DOHH2 (cell line): ENCODE results near the gene ELF5.

Experiments
- H3F3A ChIP-seq: fragments of 200-600 bp; sonication (generic), shearing (Covaris generic); 2 replicates; pipeline ENCODE4 v1.6.0; 2016; ENCODE audit warnings: antibody characterized with exemption, mild to moderate bottlenecking; ENCODE audit not compliant: control insufficient read depth, insufficient read depth
- H3K27ac ChIP-seq: fragments of 200-600 bp; sonication (generic); 2 replicates; pipeline ENCODE4 v1.5.1; 2014; ENCODE audit warnings: low read depth, mild to moderate bottlenecking, low read length, moderate library complexity
- H3K27me3 ChIP-seq: fragments of 200-600 bp; sonication (generic); 2 replicates; pipeline ENCODE4 v1.6.1; 2014; ENCODE audit warnings: mild to moderate bottlenecking, low read length, mixed read lengths; ENCODE audit not compliant: control insufficient read depth
- H3K36me3 ChIP-seq: fragments of 200-600 bp; sonication (generic); 2 replicates; pipeline ENCODE4 v1.6.1; 2014; ENCODE audit warnings: mild to moderate bottlenecking, low read length, moderate library complexity, mixed read lengths; ENCODE audit not compliant: control insufficient read depth
- H3K4me1 ChIP-seq: fragments of 200-600 bp; sonication (generic); 2 replicates; pipeline ENCODE4 v1.6.1; 2014; ENCODE audit warnings: mild to moderate bottlenecking, low read length, mixed read lengths; ENCODE audit not compliant: control insufficient read depth
- H3K4me2 ChIP-seq: fragments of 200-600 bp; sonication (generic); 2 replicates; pipeline ENCODE4 v1.6.0; 2014; ENCODE audit warnings: mild to moderate bottlenecking, low read length, moderate library complexity
- H3K4me3 ChIP-seq: fragments of 200-600 bp; sonication (generic); 2 replicates; pipeline ENCODE4 v1.5.1; 2014; ENCODE audit warnings: mild to moderate bottlenecking, low read length, mixed read lengths
- H3K79me2 ChIP-seq: fragments of 200-600 bp; sonication (generic); 2 replicates; pipeline ENCODE4 v1.6.1; 2014; ENCODE audit warnings: mild to moderate bottlenecking, low read length, mixed read lengths; ENCODE audit not compliant: control insufficient read depth
- H3K9me2 ChIP-seq: fragments of 200-600 bp; sonication (generic); replicated peaks from 2 replicates; pipeline ENCODE4 v1.6.1; 2014; ENCODE audit warnings: mild to moderate bottlenecking, low read length, mixed read lengths; ENCODE audit not compliant: control insufficient read depth
- H3K9me3 ChIP-seq: fragments of 200-600 bp; sonication (generic); 2 replicates; pipeline ENCODE4 v1.6.1; 2014; ENCODE audit warnings: antibody characterized with exemption, low read length, mixed read lengths; ENCODE audit not compliant: control insufficient read depth, insufficient read depth
- H4K20me1 ChIP-seq: fragments of 200-600 bp; sonication (generic); 2 replicates; pipeline ENCODE4 v1.6.0; 2014; ENCODE audit warnings: low read depth, mild to moderate bottlenecking, antibody characterized with exemption, low read length, moderate library complexity; ENCODE audit not compliant: control insufficient read depth, insufficient read depth
- EZH2phosphoT487 ChIP-seq: fragments of 200-600 bp; sonication (generic); IDR thresholded peaks from 2 replicates; pipeline ENCODE4 v1.6.1; 2017; ENCODE audit warnings: borderline replicate concordance, mild to moderate bottlenecking, antibody characterized with exemption, low read length, moderate library complexity, mixed read lengths
- TF ChIP-seq, protein P1 (sequence below): fragments of 200-600 bp; sonication (generic); IDR thresholded peaks from one replicate; pipeline ENCODE4 v1.5.1; 2014; ENCODE audit warnings: antibody characterized with exemption, mild to moderate bottlenecking, low read depth, low read length; ENCODE audit not compliant: poor library complexity, severe bottlenecking

The ELF5 gene

DNA sequence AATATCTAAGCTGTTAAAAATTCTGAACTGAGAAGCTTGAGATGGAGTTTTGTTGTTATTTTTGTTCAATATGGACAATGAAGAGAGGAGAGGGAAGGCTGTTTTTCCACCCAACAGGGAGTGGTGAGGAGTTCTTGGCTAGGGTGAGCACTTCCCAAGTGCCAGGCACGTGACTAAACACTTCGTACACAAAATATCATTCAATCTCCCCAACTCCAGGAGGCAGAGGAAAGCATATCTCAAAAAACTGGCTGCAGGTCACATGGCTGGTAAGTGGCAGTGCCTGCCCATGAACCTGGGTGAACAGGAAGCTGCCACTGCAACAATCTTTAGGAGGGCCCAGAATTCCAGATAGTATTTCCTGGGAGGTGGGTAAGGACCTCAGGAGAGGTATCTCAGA, 11.6 kb downstream of the ELF5 start:
- no peaks in the 10 kb centered on the region for H3K79me2 ChIP-seq
- H3K9me3 ChIP-seq: no peaks in the 10 kb centered on the region
- no peaks in the 10 kb centered on the region for H3K4me1 ChIP-seq
- peaks cover 11% of the 10 kb centered on the region; the same call in 1 of the 2 replicates for H3K27me3 ChIP-seq
- no peaks in the 10 kb centered on the region for H4K20me1 ChIP-seq
- no peaks in the 10 kb centered on the region for H3F3A ChIP-seq
- H3K9me2 ChIP-seq: no peaks in the 10 kb centered on the region
- H3K4me2 ChIP-seq: no peak overlapping the region
- H3K27ac ChIP-seq: no peak overlapping the region
- H3K4me3 ChIP-seq: no peak overlapping the region
- TF ChIP-seq, protein P1, sequence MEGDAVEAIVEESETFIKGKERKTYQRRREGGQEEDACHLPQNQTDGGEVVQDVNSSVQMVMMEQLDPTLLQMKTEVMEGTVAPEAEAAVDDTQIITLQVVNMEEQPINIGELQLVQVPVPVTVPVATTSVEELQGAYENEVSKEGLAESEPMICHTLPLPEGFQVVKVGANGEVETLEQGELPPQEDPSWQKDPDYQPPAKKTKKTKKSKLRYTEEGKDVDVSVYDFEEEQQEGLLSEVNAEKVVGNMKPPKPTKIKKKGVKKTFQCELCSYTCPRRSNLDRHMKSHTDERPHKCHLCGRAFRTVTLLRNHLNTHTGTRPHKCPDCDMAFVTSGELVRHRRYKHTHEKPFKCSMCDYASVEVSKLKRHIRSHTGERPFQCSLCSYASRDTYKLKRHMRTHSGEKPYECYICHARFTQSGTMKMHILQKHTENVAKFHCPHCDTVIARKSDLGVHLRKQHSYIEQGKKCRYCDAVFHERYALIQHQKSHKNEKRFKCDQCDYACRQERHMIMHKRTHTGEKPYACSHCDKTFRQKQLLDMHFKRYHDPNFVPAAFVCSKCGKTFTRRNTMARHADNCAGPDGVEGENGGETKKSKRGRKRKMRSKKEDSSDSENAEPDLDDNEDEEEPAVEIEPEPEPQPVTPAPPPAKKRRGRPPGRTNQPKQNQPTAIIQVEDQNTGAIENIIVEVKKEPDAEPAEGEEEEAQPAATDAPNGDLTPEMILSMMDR: no peak
- TF ChIP-seq EZH2phosphoT487: no peak
- no peaks in the 10 kb centered on the region for H3K36me3 ChIP-seq

DNA sequence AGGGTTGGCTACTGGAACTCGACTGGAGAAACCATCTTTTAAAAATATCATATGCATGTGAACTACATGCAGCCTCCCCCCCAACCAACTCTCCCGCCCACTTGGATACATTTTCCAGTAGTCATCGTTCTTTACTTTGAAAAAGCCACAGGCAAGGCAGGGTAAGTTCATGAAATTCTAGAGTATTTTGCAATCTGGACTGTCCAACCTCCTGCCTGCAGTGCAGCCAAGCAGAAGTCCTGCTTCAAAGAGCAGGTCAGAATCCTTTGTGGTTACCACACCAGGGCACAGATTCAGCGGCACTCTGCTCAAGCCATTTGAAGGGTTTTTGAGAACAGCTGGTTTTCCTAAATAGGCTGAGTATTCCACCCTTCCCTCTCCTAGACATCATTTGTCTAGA, 12.1 kb downstream of the ELF5 start:
- Histone ChIP-seq H3K4me1 (no peaks in the 10 kb centered on the region), H3K4me2 (no peak overlapping the region)
- TF ChIP-seq, protein P1: no peak
- TF ChIP-seq EZH2phosphoT487: no peak

DNA sequence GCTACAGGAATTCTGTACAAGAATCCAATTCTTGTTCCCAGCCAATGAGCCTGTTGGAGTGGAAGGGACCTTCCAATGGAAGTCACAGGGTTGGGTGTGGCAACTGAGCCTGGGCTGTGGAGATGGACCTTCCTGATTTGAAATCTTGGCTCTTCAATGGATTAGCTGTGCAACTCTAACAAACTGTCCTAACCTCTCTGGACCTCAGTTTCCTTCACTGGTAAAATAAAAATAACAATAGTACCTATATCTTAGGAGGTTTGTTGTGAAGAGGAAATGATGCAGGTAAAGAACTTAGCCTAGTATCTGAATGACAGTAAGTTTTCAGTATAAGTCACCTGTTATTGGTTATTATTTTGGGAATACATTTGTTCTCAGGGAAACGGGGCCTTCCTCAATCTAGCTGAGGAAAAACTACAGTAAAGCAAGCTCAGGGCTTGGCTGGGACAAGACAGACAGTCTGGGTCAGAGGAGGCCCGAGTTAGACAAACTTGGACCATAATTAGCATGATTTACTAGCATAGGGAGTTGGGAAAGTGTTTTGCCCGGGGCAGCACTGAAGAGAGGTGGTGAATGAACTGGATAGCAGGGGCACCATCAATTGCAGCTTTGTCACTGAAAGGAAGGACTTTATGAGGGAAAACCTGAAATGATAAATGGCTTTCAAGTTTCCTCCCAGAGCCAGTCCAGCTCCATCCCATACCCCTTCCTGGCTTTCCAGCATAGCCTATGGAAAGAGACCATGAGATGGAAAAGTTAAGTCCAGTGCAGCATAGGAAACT, 13.7 kb downstream of the ELF5 start:
- H3K27ac ChIP-seq: no peak overlapping the region
- no peak overlapping the region for H3K4me2 ChIP-seq
- TF ChIP-seq EZH2phosphoT487: no peak
- TF ChIP-seq, protein P1: no peak
- no peak overlapping the region for H3K4me3 ChIP-seq
- H4K20me1 ChIP-seq: no peaks in the 10 kb centered on the region
- no peaks in the 10 kb centered on the region for H3K9me3 ChIP-seq
- no peaks in the 10 kb centered on the region for H3K4me1 ChIP-seq
- H3K27me3 ChIP-seq: peaks cover 11% of the 10 kb centered on the region; the same call in 1 of the 2 replicates
- no peaks in the 10 kb centered on the region for H3K36me3 ChIP-seq
- no peaks in the 10 kb centered on the region for H3K9me2 ChIP-seq
- H3K79me2 ChIP-seq: no peaks in the 10 kb centered on the region
- no peaks in the 10 kb centered on the region for H3F3A ChIP-seq

More for the DNA sequence above, 12.1 kb downstream of the ELF5 start:
- no peaks in the 10 kb centered on the region for H4K20me1 ChIP-seq
- no peaks in the 10 kb centered on the region for H3F3A ChIP-seq
- H3K9me2 ChIP-seq: no peaks in the 10 kb centered on the region
- no peak overlapping the region for H3K27ac ChIP-seq
- no peaks in the 10 kb centered on the region for H3K36me3 ChIP-seq
- peaks cover 11% of the 10 kb centered on the region; the same call in 1 of the 2 replicates for H3K27me3 ChIP-seq
- no peaks in the 10 kb centered on the region for H3K79me2 ChIP-seq
- no peak overlapping the region for H3K4me3 ChIP-seq
- H3K9me3 ChIP-seq: no peaks in the 10 kb centered on the region
